ENCODE data around the gene CNTNAP5. TPM values are rescaled to one million over a fixed set of nuclear protein-coding genes. Genes with fewer than 3 reads are reported as not detected.

The CNTNAP5 gene
- total and polyA plus RNA-seq, 9 of the 15 experiments (the other 6 are each of a cell fraction or from before 2014, with no cell fraction given), result not detected

DNA sequence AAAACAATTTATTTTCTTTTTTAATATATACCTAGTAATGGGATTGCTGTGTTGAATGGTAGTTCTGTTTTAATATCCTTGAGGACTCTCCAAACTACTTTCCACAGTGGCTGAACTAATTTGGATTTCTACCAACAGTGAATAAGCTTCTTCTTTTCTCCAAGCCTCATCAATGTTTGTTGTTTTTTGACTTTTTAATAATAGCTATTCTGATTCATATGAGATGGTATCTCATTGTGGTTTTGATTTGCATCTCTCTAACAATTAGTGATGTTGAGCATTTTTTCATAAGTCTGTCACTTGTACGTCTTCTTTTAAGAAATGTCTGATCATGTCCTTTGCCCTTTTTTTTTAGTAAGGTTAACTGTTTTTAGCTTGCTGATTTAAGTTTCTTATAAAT, 863.3 kb downstream of the CNTNAP5 start (continued):
- no peak for TF ChIP-seq BRCA1 (IDR thresholded peaks at IDR 0.05)
- TF ChIP-seq BRCA1 (CRISPR knock-in tag; IDR thresholded peaks at IDR 0.05), result no peak
- no peak for TF ChIP-seq ZNF551 (CRISPR knock-in tag; IDR thresholded peaks at IDR 0.05)
- TF ChIP-seq GABPA (tag; conservative IDR thresholded peaks at IDR 0.05; ENCODE audit: low read depth), result no peak
- no peak for TF ChIP-seq GTF2A2 (tag; IDR thresholded peaks at IDR 0.05)
- TF ChIP-seq RBM17 (IDR thresholded peaks at IDR 0.05; ENCODE audit: borderline replicate concordance, low read depth, low read length), result no peak
- no peak for TF ChIP-seq SRF (CRISPR knock-in tag; IDR thresholded peaks at IDR 0.05)

DNA sequence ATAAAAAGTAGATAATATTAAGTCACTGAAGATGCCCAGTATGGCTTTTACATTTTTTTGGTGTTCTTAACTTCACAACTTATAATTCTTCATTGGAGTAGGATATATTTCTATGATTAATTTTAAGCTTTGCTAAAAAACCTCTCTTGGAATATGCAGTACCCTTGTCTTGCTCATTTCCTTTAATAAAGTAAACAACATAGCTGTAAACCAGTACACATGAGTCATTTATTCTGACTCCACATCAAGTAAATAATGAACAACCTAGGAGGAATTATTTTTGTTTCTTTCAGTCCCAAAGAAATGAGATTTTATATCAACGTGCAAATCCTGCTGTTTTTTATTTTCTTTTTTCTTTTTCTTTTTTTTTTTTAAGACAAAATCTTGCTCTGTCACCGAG, 869.1 kb downstream of the CNTNAP5 start:
- POLR2A ChIA-PET, result no interaction called here
- Histone ChIP-seq H3K27me3 (ENCODE audit: control insufficient read depth in 2 of 2, insufficient read depth in 2 of 2, low read length in 2 of 2) (no peaks in the 10 kb centered on the region), H3K36me3 (ENCODE audit: control insufficient read depth, insufficient read depth, low read length) (no peaks in the 10 kb centered on the region), H3K9ac (ENCODE audit: insufficient read depth in 1 of 2, low read depth in 2 of 2, low read length in 2 of 2) (no peak overlapping the region), H3K79me2 (ENCODE audit: control insufficient read depth, insufficient read depth, low read length) (no peaks in the 10 kb centered on the region), H3K4me2 (ENCODE audit: insufficient read depth, low read length) (no peak overlapping the region), H3K4me1 (replicated peaks in 1 of 2; ENCODE audit: control insufficient read depth in 2 of 2, insufficient read depth in 2 of 2, low read length in 2 of 2) (no peaks in the 10 kb centered on the region), H2AFZ (ENCODE audit: low read depth, low read length) (no peak overlapping the region), H3K27ac (ENCODE audit: extremely low read depth, low read depth, low read length) (no peak overlapping the region), H4K20me1 (replicated peaks; ENCODE audit: control insufficient read depth, insufficient read depth, low read length) (no peaks in the 10 kb centered on the region), H3K4me3 (no peak overlapping the region), H3K9me1 (ENCODE audit: control insufficient read depth, insufficient read depth, low read length) (no peaks in the 10 kb centered on the region), H3K9me3 (replicated peaks; ENCODE audit: control insufficient read depth, insufficient read depth, low read depth, low read length) (no peaks in the 10 kb centered on the region)
- DNase-seq (ENCODE audit: extremely low read depth in 1 of 4, low spot score in 3 of 4) (no peak), ATAC-seq (no peak), FAIRE-seq (no peak)
- CTCF ChIA-PET (ENCODE audit: low intra/inter-chr PET ratio), result no interaction called here
- intact Hi-C loops (cut with micrococcal nuclease), result no loop called here
- TF ChIP-seq, protein P1, sequence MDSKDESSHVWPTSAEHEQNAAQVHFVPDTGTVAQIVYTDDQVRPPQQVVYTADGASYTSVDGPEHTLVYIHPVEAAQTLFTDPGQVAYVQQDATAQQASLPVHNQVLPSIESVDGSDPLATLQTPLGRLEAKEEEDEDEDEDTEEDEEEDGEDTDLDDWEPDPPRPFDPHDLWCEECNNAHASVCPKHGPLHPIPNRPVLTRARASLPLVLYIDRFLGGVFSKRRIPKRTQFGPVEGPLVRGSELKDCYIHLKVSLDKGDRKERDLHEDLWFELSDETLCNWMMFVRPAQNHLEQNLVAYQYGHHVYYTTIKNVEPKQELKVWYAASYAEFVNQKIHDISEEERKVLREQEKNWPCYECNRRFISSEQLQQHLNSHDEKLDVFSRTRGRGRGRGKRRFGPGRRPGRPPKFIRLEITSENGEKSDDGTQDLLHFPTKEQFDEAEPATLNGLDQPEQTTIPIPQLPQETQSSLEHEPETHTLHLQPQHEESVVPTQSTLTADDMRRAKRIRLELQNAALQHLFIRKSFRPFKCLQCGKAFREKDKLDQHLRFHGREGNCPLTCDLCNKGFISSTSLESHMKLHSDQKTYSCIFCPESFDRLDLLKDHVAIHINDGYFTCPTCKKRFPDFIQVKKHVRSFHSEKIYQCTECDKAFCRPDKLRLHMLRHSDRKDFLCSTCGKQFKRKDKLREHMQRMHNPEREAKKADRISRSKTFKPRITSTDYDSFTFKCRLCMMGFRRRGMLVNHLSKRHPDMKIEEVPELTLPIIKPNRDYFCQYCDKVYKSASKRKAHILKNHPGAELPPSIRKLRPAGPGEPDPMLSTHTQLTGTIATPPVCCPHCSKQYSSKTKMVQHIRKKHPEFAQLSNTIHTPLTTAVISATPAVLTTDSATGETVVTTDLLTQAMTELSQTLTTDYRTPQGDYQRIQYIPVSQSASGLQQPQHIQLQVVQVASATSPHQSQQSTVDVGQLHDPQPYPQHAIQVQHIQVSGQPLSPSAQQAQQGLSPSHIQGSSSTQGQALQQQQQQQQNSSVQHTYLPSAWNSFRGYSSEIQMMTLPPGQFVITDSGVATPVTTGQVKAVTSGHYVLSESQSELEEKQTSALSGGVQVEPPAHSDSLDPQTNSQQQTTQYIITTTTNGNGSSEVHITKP (IDR thresholded peaks at IDR 0.05; ENCODE audit: partially characterized antibody), result no peak
- no peak for TF ChIP-seq PTBP1 (IDR thresholded peaks at IDR 0.05; ENCODE audit: low read depth, low read length)
- no peak for TF ChIP-seq RNF2 (IDR thresholded peaks at IDR 0.05)
- TF ChIP-seq FOXA3 (CRISPR knock-in tag; conservative IDR thresholded peaks at IDR 0.05 in 1 of 2, IDR thresholded peaks at IDR 0.05 in 1 of 2), result no peak
- no peak for TF ChIP-seq HCFC1 (IDR thresholded peaks at IDR 0.05; ENCODE audit: low read depth, low read length)
- BruUV-seq (replicated peaks), result no TSS peak
- in situ Hi-C loops (cut with MboI), result no loop called here
- 0% methylated on average over 2 of the region's 2 CpGs for WGBS (ENCODE audit: insufficient coverage, low coverage, missing lambda C conversion rate)

All from K562 (cell line).